CD14-positive monocyte (primary cell): Measurements from ENCODE around the gene PGM2L1. TPM values are rescaled to one million over a fixed set of nuclear protein-coding genes. Genes with fewer than 3 reads are reported as not detected.
"Not testable (repeated sequence)": the region's sequence is repeated elsewhere in the genome, so short reads cannot be mapped to it uniquely, and the experiment has no call there.

Experiments
- DNase-seq, 3 donors: peaks; one replicate each; pipeline ENCODE4 v3.0.0-alpha.2; 2011 to 2022
- H2AFZ ChIP-seq: 2 replicates; pipeline ENCODE4 v1.6.0; 2012; ENCODE audit warnings: mild to moderate bottlenecking, low read depth, low read length, inconsistent platforms; ENCODE audit not compliant: insufficient read depth, poor library complexity, severe bottlenecking
- H3K27ac ChIP-seq, 2 donors: 1 replicate in 1 of 2; 2 replicates in 1 of 2; pipeline ENCODE4 v1.5.1; 2012 to 2013; ENCODE audit warnings: low read length in 2 of 2, control low read depth in 1 of 2, inconsistent platforms in 1 of 2, low read depth in 1 of 2, mild to moderate bottlenecking in 1 of 2
- H3K27me3 ChIP-seq, 2 donors: one replicate each; pipeline versions ENCODE4 v1.6.0 to v1.6.1; 2011 to 2013; ENCODE audit warnings: low read length in 2 of 2; ENCODE audit not compliant: control insufficient read depth in 2 of 2, insufficient read depth in 2 of 2
- H3K36me3 ChIP-seq, 2 donors: replicated peaks in 1 of 2; 1 replicate in 1 of 2; 2 replicates in 1 of 2; pipeline versions ENCODE4 v1.5.1 to v1.6.1; 2012 to 2013; ENCODE audit warnings: low read length in 2 of 2, control low read depth in 1 of 2, inconsistent platforms in 1 of 2, mild to moderate bottlenecking in 1 of 2; ENCODE audit not compliant: insufficient read depth in 2 of 2, control insufficient read depth in 1 of 2
- H3K4me1 ChIP-seq, 2 donors: 1 replicate in 1 of 2; 2 replicates in 1 of 2; pipeline versions ENCODE4 v1.5.1 to v1.6.1; 2012 to 2013; ENCODE audit warnings: low read length in 2 of 2, control low read depth in 1 of 2, inconsistent platforms in 1 of 2, mild to moderate bottlenecking in 1 of 2, moderate library complexity in 1 of 2; ENCODE audit not compliant: insufficient read depth in 2 of 2, control insufficient read depth in 1 of 2
- H3K4me2 ChIP-seq: replicated peaks from 2 replicates; pipeline ENCODE3; 2012; ENCODE audit warnings: low read length, moderate library complexity, mild to moderate bottlenecking; ENCODE audit not compliant: poor library complexity, severe bottlenecking; ENCODE audit errors: extremely low read depth
- H3K4me3 ChIP-seq, 3 experiments: fragments of 200-600 bp in 1 of 3; sonication (generic) in 1 of 3; replicated peaks in 1 of 3; 1 replicate in 2 of 3; 2 replicates in 1 of 3; pipeline ENCODE4 v1.5.1; 2011 to 2013; ENCODE audit warnings: low read length in 3 of 3, mild to moderate bottlenecking in 3 of 3, control low read depth in 2 of 3, low read depth in 2 of 3, inconsistent platforms in 1 of 3, moderate library complexity in 1 of 3
- H3K79me2 ChIP-seq: 2 replicates; pipeline ENCODE4 v1.6.0; 2012; ENCODE audit warnings: mild to moderate bottlenecking, control low read depth, inconsistent platforms, low read length, moderate library complexity; ENCODE audit not compliant: insufficient read depth
- H3K9ac ChIP-seq: 2 replicates; pipeline ENCODE4 v1.6.0; 2017; ENCODE audit warnings: low read length, mild to moderate bottlenecking; ENCODE audit not compliant: insufficient read depth, poor library complexity, severe bottlenecking
- H3K9me3 ChIP-seq, 2 donors: replicated peaks in 1 of 2; 1 replicate in 1 of 2; 2 replicates in 1 of 2; pipeline versions ENCODE4 v1.5.1 to v1.6.1; 2012 to 2013; ENCODE audit warnings: low read length in 2 of 2, control low read depth in 1 of 2; ENCODE audit not compliant: control insufficient read depth in 1 of 2, insufficient read depth in 1 of 2
- H4K20me1 ChIP-seq: 2 replicates; pipeline ENCODE4 v1.6.0; 2012; ENCODE audit warnings: mild to moderate bottlenecking, low read length, control low read depth, moderate library complexity; ENCODE audit not compliant: insufficient read depth
- H3K27ac Mint-ChIP-seq, 7 donors: one replicate each; pipeline ENCODE4 v1.8.0; 2020; ENCODE audit warnings: mild to moderate bottlenecking in 7 of 7, mixed read lengths in 7 of 7, moderate library complexity in 6 of 7, inconsistent platforms in 2 of 7
- H3K27me3 Mint-ChIP-seq, 3 donors: one replicate each; pipeline ENCODE4 v1.8.0; 2021 to 2022; ENCODE audit warnings: low read depth in 3 of 3, mild to moderate bottlenecking in 3 of 3, mixed read lengths in 3 of 3, moderate library complexity in 3 of 3, inconsistent platforms in 1 of 3
- H3K36me3 Mint-ChIP-seq, 2 donors: one replicate each; pipeline ENCODE4 v1.8.0; 2020; ENCODE audit warnings: mixed read lengths in 2 of 2, inconsistent platforms in 1 of 2, mild to moderate bottlenecking in 1 of 2
- H3K4me1 Mint-ChIP-seq: one replicate; pipeline ENCODE4 v1.8.0; 2020; ENCODE audit warnings: mild to moderate bottlenecking, mixed read lengths
- H3K4me3 Mint-ChIP-seq, 2 donors: one replicate each; pipeline ENCODE4 v1.8.0; 2020; ENCODE audit warnings: mild to moderate bottlenecking in 2 of 2, mixed read lengths in 2 of 2, moderate library complexity in 1 of 2
- H3K9me3 Mint-ChIP-seq, 7 donors: one replicate each; pipeline ENCODE4 v1.8.0; 2020 to 2022; ENCODE audit warnings: mixed read lengths in 7 of 7, mild to moderate bottlenecking in 6 of 7, moderate library complexity in 6 of 7, inconsistent platforms in 2 of 7
- CTCF ChIP-seq: fragments of 200-600 bp; IDR thresholded peaks from one replicate; pipeline ENCODE4 v1.8.0; 2022; ENCODE audit warnings: antibody characterized with exemption, mild to moderate bottlenecking
- WGBS: methylation state at CpG from one replicate; pipeline ENCODE4 v1.1.5; 2013; ENCODE audit warnings: missing lambda C conversion rate; ENCODE audit not compliant: insufficient coverage; 5-methylcytosine and 5-hydroxymethylcytosine counted together
- intact Hi-C, 2 donors: fragments of 100-400 bp; cut with micrococcal nuclease; formaldehyde crosslinking; loops; one replicate each; pipeline versions ENCODE4 v1.15.0 to v1.15.1; 2023
- polyA plus RNA-seq, 3 donors: library from polyadenylated mRNA; depleted of rRNA in 1 of 3; unstranded in 2 of 3; stranded (reverse) in 1 of 3; fragments of 300-500 nt in 2 of 3; fragments of >200 nt in 1 of 3; fragmentation: Illumina TruSeq in 2 of 3; gene quantifications; 1 replicate in 2 of 3; 2 replicates in 1 of 3; pipeline ENCODE4 v1.2.3, GENCODE V29; 2012 to 2021

Gene PGM2L1
- polyA plus RNA-seq, 3 donors: 0.25 to 0.81 (median 0.62) TPM

GRCh38 chr11:74333193-74333592 lies 65.0 kb downstream of the PGM2L1 start:
- H2AFZ ChIP-seq: no peak overlapping the region
- Mint-ChIP-seq H3K27me3 (no peaks in the 10 kb centered on the region), H3K9me3 (peaks cover 0 to 1% (median under 1%) of the 10 kb centered on the region in 7 donors), H3K36me3 (peaks cover 9 to 14% of the 10 kb centered on the region in 2 donors), H3K4me1 (no peaks in the 10 kb centered on the region), H3K27ac (no peak overlapping the region), H3K4me3 (no peak overlapping the region)
- H3K27ac ChIP-seq: no peak overlapping the region
- intact Hi-C loops: no loop called here
- no peak overlapping the region for H3K9ac ChIP-seq
- H3K79me2 ChIP-seq: no peaks in the 10 kb centered on the region
- TF ChIP-seq CTCF: no peak
- DNase-seq: no peak
- H3K27me3 ChIP-seq: no peaks in the 10 kb centered on the region
- no peaks in the 10 kb centered on the region for H3K9me3 ChIP-seq
- H4K20me1 ChIP-seq: no peaks in the 10 kb centered on the region
- no CpG with 5 or more reads among the region's 1 CpG for WGBS
- H3K4me1 ChIP-seq: no peaks in the 10 kb centered on the region
- H3K4me3 ChIP-seq: no peak overlapping the region
- H3K36me3 ChIP-seq: peaks cover 0 to 5% of the 10 kb centered on the region in 2 donors
- no peak overlapping the region for H3K4me2 ChIP-seq

GRCh38 chr11:74332291-74332690 lies 65.9 kb downstream of the PGM2L1 start:
- Mint-ChIP-seq H3K36me3 (peaks cover 8 to 10% of the 10 kb centered on the region in 2 donors), H3K9me3 (peaks cover 3 to 6% (median 5%) of the 10 kb centered on the region in 7 donors), H3K27ac (no peak overlapping the region), H3K4me3 (no peak overlapping the region), H3K27me3 (peaks cover 0 to 1% (median 0%) of the 10 kb centered on the region in 3 donors), H3K4me1 (no peaks in the 10 kb centered on the region)
- intact Hi-C loops: no loop called here
- Histone ChIP-seq H3K9me3 (no peaks in the 10 kb centered on the region), H2AFZ (no peak overlapping the region), H3K4me1 (no peaks in the 10 kb centered on the region), H3K27me3 (no peaks in the 10 kb centered on the region), H3K9ac (no peak overlapping the region), H4K20me1 (no peaks in the 10 kb centered on the region), H3K27ac (no peak overlapping the region), H3K36me3 (no peaks in the 10 kb centered on the region), H3K4me2 (no peak overlapping the region), H3K4me3 (no peak overlapping the region), H3K79me2 (no peaks in the 10 kb centered on the region)
- no CpG with 5 or more reads among the region's 1 CpG for WGBS
- no peak for TF ChIP-seq CTCF
- no peak for DNase-seq

- H3K9me3 ChIP-seq, H3K79me2 ChIP-seq, H3K4me1 Mint-ChIP-seq, DNase-seq, H3K27ac ChIP-seq, H3K27me3 Mint-ChIP-seq, H3K4me1 ChIP-seq, intact Hi-C loops, H4K20me1 ChIP-seq, H3K9ac ChIP-seq, H3K4me3 ChIP-seq, H3K27ac Mint-ChIP-seq, H3K4me2 ChIP-seq, H3K9me3 Mint-ChIP-seq, H2AFZ ChIP-seq, H3K36me3 Mint-ChIP-seq, H3K36me3 ChIP-seq, H3K4me3 Mint-ChIP-seq, H3K27me3 ChIP-seq: not testable (repeated sequence)
- 100% methylated on average over 1 of the region's 6 CpGs for WGBS
Measured at GRCh38 chr11:74331000-74331399, 67.2 kb downstream of the PGM2L1 start.
